Epithelial cell of proximal tubule (primary cell): ENCODE results near the gene CHI3L1. TPM values are rescaled to one million over a fixed set of nuclear protein-coding genes. Genes with fewer than 3 reads are reported as not detected.

Experiments used
- DNase-seq: peaks from one replicate; pipeline ENCODE4 v3.0.0-alpha.2; 2011; ENCODE audit warnings: low read depth
- H3K4me3 ChIP-seq: 2 replicates; pipeline ENCODE4 v1.5.1; 2011; ENCODE audit warnings: low read depth, mild to moderate bottlenecking, low read length
- total RNA-seq: library from RNA; depleted of rRNA; stranded (reverse); fragments of >200 nt; gene quantifications from 2 replicates; pipeline ENCODE4 v1.2.3, GENCODE V29; 2015
- TF ChIP-seq, protein P1 (sequence below): conservative IDR thresholded peaks from 2 replicates; pipeline ENCODE4 v1.5.1; 2012; ENCODE audit warnings: low read depth, mild to moderate bottlenecking, low read length

CHI3L1 gene
- total RNA-seq, 1 donor from 2014 or later: 0.86 TPM

- TF ChIP-seq, protein P1, sequence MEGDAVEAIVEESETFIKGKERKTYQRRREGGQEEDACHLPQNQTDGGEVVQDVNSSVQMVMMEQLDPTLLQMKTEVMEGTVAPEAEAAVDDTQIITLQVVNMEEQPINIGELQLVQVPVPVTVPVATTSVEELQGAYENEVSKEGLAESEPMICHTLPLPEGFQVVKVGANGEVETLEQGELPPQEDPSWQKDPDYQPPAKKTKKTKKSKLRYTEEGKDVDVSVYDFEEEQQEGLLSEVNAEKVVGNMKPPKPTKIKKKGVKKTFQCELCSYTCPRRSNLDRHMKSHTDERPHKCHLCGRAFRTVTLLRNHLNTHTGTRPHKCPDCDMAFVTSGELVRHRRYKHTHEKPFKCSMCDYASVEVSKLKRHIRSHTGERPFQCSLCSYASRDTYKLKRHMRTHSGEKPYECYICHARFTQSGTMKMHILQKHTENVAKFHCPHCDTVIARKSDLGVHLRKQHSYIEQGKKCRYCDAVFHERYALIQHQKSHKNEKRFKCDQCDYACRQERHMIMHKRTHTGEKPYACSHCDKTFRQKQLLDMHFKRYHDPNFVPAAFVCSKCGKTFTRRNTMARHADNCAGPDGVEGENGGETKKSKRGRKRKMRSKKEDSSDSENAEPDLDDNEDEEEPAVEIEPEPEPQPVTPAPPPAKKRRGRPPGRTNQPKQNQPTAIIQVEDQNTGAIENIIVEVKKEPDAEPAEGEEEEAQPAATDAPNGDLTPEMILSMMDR: no peak
- no peak for DNase-seq
- H3K4me3 ChIP-seq: no peak overlapping the region
Measured at GRCh38 chr1:203207751-203208150, 21.2 kb upstream of the CHI3L1 start.

- TF ChIP-seq, protein P1: no peak
- H3K4me3 ChIP-seq: no peak overlapping the region
- DNase-seq: no peak
Measured at GRCh38 chr1:203206129-203206687, 19.7 kb upstream of the CHI3L1 start.

- no peak for DNase-seq
- no peak overlapping the region for H3K4me3 ChIP-seq
- TF ChIP-seq, protein P1: no peak
Measured at GRCh38 chr1:203204756-203205155, 18.3 kb upstream of the CHI3L1 start.

DNA sequence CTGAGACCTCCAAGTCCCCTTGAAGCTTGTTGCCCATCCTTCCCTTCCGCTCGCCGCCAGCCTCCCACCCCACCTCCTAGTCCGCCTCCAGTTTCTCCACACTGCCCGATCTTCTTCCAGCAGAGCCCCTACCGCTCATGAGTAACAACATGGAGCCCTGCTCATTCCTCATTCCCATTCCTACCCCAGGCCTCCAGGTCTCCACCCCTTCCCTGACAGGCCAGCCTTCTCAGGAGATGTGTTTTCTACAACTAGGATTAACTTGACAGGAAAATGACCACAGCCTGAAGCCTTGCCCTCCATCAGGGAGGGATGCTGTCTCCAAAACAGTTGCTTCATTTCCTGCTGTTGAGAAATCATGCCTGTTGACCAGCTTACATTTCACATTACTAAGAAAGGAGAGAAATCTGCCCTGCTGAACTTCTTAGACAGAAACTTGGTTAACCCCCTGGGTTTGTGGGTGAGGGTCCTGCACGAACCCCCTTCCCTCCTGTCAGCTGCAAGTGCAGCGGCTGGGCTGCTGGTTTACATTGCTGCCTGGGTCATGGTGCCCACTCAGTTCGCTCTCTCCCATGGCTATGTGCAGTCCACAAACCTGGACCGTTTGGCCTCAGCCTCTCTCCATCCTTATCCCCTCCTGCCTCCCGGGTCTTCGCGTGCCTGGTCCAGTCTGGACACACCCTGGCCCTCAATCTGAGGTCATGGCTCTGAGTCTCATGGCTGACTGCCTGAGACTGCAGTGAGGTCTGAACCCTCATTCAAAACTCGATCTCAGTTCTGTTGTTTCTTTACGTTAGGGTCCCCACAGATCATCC, 16.1 kb upstream of the CHI3L1 start:
- TF ChIP-seq, protein P1: no peak
- no peak overlapping the region for H3K4me3 ChIP-seq
- DNase-seq: no peak

DNA sequence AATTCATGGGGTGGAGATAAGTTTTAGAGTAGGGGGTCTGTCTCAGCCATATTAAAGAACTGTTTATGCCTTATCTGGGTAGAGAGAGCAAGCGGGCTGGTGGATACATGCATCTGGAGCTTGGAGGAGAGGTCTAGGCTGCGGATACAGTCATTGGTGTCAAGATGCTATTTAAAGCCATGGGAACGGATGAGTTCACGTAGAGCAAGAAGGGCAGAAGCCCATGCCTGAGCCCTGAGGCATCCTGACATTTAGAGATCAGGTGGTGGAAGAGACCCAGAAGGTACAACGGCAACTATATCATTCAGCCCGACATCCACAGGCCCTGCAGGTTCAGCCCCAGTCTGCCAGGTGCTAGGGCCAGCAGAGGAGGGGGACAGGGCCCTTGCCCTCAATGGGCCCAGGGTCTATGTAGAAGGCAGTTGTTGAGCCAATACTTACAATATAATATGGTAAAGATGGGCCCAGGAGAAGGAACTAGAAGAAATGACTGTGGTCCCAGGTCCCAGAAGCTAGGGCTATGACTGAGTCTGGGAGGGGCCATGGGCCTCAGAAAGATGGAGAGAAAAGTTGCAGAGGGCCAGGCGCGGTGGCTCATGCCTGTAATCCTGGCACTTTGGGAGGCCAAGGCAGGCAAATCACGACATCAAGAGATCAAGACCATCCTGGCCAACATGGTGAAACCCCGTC, 15.2 kb upstream of the CHI3L1 start:
- DNase-seq: no peak
- TF ChIP-seq, protein P1: no peak
- H3K4me3 ChIP-seq: no peak overlapping the region

GRCh38 chr1:203200916-203201315, 14.4 kb upstream of the CHI3L1 start:
- TF ChIP-seq, protein P1: no peak
- no peak for DNase-seq

More at GRCh38 chr1:203200916-203201315, 14.4 kb upstream of the CHI3L1 start:
- H3K4me3 ChIP-seq: no peak overlapping the region
